Retinal pigment epithelial cell (primary cell): ENCODE data around the gene FER.

Experiments used
- DNase-seq: peaks from one replicate; pipeline ENCODE4 v3.0.0-alpha.2; 2010; ENCODE audit warnings: low read depth
- H3K4me3 ChIP-seq: 2 replicates; pipeline ENCODE4 v1.5.1; 2011; ENCODE audit warnings: mild to moderate bottlenecking, low read length, control low read depth, moderate library complexity
- CTCF ChIP-seq: conservative IDR thresholded peaks from 2 replicates; pipeline ENCODE4 v1.5.1; 2011; ENCODE audit warnings: low read depth, low read length, control low read depth, inconsistent platforms

Gene FER

GRCh38 chr5:108720391-108720790 lies 27.3 kb upstream of the FER start:
- no peak overlapping the region for H3K4me3 ChIP-seq
- TF ChIP-seq CTCF: no peak
- DNase-seq: no peak

DNA sequence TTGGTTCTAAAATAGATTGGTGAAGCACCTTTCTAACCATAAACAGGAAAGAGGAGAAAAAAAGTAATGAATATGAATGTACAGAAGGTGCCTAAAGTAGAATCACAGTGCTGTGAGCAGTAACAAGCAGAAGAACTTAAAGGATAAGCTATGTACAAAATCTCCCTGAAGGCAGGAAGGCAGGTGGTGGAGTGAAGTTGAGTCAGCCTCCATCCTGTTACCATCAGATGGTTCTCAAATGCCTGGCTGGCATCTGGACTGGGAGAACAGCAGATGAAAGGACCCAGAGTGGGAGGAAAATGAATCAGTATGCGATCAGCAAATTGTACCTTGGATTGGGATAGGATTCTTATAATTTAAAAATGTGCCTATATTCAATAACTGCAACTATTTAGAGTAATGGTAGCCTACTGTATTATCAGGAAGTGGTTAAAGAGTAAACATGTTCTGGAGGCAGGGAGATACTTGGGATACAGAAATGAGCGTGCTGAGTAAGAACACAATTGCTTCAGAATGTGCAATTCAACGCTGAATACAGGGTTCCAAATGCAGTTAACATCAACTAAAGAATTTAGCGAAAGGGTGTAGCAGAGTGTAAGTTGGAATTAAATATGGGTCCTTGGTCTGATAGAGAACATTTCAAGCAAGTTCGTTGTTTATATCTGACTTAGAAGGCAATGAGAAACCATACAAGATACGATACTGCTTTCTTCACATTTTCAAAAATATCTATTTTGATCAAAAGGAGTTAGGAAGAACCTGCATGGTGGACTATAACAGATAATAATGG lies 21.1 kb upstream of the FER start:
- no peak for TF ChIP-seq CTCF
- DNase-seq: no peak
- no peak overlapping the region for H3K4me3 ChIP-seq

- DNase-seq: no peak
- H3K4me3 ChIP-seq: peak overlapping the region; percentile 81
- no peak for TF ChIP-seq CTCF
Measured at GRCh38 chr5:108727236-108727650, 20.5 kb upstream of the FER start.

DNA sequence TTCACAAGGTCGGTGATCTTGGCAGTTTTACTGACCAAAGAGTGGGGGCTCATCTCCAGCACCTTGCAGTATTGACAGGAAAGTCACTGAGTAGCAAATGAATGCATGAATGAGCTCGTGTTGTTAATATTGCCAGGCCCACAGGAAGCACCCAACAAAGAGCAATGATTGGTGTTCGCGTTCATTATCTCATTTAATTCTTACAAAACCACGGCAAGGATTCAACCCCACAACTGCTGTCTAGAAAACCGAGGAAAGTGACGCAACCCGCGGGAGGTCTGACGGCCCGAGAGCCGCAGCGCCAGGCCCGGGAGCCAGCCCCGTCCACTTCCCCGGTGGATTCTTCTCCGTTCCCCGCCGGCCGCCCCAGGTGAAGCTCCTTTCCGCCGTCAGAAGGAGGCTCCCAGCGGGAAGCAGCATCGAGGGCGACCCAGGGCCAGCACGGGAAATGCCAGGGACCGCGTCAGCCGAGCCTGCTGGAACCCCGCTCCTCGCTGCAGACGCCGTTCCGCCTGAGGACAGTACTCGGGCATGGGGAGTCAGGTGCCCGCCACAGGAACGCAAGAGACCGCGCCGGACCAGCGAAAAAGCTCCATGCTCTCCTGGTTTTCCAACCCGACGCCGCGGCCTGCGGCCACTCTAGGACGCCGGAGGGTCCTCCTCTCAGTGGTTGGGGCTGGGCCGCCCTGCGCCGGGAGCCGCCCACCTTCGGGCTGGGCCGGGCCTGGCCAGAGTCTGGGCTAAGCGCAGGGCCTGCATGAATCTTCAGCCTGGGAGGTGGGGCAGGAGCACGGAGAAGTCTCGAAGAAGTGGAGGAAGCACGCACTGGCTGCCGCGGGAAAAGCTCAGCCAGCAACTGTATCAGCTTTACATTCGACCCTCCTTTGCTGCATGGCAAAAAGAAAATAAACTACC lies 19.8 kb upstream of the FER start:
- H3K4me3 ChIP-seq: peak overlapping the region; percentile 81
- peak; percentile 73 for DNase-seq

GRCh38 chr5:108728566-108729241 lies 19.0 kb upstream of the FER start:
- DNase-seq: no peak

More for the DNA sequence above, 19.8 kb upstream of the FER start:
- no peak for TF ChIP-seq CTCF

GRCh38 chr5:108729242-108729615 lies 18.5 kb upstream of the FER start:
- no peak overlapping the region for H3K4me3 ChIP-seq
- TF ChIP-seq CTCF: no peak
- DNase-seq: no peak

More at GRCh38 chr5:108728566-108729241, 19.0 kb upstream of the FER start:
- TF ChIP-seq CTCF: no peak
- H3K4me3 ChIP-seq: peak overlapping the region; percentile 81
